GM18870 (cell line): Measurements from ENCODE around the gene OBP2A.
"Not testable (repeated sequence)": the region's sequence is repeated elsewhere in the genome, so short reads cannot be mapped to it uniquely, and the experiment has no call there.

Experiments used
- ATAC-seq: cut with Tn5 transposase; IDR thresholded peaks from one replicate; pipeline ENCODE4 v1.9.1; 2021; ENCODE audit warnings: moderate library complexity; ENCODE audit not compliant: unreplicated experiment

OBP2A gene

GRCh38 chr9:135545646-135546176 is at the start of gene OBP2A:
TSS of gene OBP2A (plus strand) at chr9:135546126. CDS start at chr9:135546181, 55 bp downstream.
- not testable (repeated sequence) for ATAC-seq

DNA sequence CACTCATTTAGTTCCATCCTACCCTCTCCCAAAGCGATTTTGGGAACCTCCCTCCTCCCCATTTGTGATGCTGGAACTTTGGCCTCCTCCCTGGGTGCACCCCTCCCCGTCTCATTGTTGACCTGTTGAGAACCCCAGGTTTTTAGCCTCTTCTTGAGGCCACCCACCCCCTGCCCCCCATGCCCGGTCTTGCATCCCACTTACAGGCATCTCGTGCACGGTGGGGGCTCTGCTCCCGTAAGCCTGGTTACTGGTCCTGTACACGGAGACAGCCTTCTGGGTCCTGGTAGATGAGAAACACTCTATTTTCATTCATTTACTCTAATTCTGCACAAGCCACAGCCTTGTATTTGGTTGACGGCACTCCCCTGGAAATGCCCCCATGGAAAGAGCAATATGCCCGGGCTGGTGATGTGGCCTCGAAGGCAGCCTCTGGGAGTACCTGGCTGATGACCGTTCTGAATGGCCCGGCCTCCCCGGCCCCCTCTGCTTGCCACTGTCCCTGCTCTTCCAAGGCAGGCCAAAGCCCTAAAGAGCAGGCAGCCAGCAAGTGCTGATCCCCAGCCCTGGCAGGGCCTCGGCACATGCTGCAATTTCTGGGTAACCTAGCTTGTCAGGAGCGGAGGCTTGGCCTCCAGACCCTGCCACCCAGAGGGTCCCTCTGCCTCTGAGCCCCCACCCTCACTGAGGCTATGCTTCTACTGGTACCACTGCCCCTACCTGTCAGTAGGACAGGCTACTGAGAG is 47.4 kb upstream of the OBP2A start:
- no peak for ATAC-seq

DNA sequence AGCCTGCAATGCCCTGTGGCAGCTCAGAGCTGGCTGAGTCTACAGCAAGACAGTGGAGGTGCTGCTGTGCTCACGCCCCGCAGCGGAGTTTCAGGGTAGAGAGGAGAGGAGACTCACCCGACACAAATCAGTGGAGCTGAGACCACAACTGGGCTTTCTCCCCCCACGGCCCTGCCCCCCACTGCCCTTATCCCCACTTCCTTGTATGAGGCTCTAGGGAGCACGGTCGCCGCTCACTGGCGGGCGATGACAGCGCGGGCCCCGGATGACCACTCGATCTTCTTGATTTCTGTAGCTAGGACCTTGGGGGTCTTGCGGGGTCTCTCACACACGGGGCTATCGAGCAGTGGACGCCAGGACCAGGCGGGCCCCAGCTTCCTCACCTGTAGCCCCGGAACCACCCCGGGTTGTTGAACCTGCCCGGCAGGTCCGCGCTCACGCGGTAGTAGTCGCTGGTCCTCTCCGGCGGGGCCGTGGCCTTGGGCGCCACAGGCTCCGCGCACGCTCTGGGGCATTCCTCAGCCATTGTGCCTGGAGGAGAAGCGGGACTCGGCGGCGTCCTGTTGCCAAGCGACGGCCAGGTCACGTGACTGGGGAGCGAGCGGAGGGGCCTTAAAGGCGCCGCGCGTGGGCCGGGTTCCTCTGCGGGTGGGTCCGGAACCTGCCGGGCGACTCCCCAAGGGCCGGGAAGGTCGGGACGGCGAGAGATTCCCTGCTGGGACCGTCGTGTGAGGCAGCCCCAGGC is 46.4 kb upstream of the OBP2A start:
- ATAC-seq = no peak

DNA sequence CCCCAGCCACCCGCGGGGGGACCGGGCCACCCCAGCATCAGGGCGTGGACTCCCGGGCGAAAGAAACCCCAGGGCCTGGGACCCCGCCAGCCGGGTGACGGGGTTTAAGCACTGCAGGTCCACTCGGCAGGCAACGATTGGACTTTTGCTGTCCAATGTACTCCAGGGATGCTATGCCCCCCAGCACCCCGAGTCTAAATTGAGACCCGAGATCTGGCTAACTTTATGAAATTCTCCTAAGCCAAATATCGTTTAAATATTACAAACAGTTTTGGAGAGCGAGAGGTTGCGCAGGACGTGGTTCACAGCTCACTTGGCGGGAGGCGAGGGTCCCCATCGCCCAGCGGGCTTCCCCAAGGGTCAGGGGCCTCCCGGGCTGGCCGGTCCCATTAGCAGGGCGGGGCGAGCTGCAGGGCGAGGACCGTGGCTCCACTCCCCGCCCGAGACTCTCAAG is 45.8 kb upstream of the OBP2A start:
- ATAC-seq = no peak

GRCh38 chr9:135500525-135501260 is 45.2 kb upstream of the OBP2A start, which contains the start of gene MRPS2:
TSS of gene MRPS2 (plus strand) at chr9:135500682. CDS start at chr9:135500711, 29 bp downstream.
- no peak for ATAC-seq

DNA sequence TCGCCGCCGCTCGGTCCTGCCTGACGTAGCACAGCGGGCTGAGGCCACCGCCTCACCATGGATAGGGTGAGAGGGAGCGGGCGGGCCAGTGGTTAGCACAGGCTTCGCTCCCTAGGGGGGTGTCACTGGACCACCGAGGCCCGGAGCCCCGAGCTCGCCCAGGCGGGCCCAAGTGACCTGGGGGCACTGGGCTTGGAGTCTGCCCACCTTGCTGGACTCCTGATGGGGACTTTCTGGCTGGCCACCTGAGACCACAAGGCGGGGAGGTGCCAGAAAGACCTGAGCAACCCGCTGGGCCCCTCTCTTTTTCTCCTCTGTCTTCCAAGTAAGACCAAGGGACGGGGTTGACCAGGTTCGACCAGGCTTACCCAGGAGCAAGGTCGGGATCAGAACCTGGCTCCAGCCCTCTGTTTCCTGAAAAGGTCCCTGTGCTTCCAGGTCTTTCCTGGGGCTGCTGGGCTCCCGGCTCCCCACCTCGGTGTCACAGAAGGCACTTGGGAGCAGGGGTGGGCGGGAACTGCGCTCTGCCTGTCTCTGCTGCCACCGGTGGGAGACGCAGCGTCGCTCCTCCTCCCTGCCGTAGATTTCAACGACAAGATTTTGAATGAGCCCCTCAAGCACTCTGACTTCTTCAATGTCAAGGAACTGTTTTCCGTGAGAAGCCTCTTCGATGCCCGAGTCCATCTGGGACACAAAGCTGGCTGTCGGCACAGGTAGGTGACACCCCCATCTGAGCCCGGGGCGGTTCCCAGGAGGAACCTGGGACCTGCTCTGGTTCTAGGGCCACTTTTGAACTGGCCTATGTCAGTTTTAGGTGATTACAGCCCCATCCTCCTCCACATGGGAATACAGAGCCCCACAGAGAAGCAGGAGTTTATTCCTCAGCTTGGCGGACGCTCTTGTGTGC is 44.4 kb upstream of the OBP2A start:
- ATAC-seq = no peak

DNA sequence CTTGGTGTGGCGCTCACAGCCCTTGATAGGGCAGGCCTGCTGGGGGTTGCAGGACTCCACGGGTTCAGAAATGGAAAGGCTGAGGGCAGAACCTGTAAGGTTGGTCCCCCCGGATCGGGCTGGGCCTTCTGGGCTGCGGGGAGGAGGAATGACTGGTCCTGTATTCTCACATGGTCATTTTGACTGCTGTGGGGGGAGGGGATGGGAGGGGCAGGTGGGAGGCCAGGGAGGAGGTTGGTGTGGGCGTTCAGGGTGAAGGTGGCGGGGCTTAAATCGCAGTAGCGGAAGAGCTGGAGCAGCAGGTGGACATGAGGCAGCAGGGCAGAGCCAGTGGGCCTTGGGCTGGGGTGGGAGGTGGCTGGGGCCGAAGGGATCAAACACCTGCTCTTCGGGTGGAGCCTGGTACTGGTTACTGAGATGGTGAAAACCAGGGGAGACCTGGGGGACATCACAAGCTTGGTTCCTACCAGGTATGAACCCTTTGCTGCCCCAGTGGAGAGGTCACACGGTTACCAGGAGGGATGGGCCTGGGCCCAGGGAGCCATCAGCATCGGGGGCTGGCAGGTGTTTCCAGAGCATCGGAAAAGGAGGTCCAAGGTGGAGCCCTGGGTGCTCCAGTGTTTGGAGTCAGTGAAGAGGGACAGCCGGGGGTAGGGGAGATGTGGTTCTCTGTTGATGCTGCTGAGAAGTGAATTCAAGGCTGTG is 43.6 kb upstream of the OBP2A start:
- ATAC-seq = no peak

DNA sequence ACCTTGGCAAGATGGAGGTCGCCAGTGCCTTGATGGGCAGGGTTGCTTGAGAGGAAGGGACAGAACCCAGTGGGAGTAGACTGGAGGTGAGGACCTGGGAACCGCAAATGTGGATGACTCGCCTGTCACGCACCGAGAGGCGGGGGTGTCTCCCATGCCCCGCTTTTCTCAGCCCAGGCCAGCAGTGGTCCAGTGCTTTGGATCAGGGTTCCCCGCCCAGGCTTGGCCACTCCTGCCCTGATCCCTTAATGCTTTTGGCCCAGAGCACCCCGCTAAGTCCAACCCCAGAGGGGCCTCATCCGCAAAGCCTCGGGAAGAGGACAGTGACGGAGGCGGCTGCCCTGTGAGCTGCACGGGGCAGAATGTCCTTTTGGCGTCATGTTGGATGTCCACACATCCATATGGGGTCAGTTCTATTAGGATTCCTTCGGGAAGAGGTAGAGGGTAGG is 43.0 kb upstream of the OBP2A start:
- ATAC-seq = no peak

- no peak for ATAC-seq
These were observed 42.3 kb upstream of the OBP2A start for GRCh38 chr9:135503371-135504261.

- no peak for ATAC-seq
These were observed 41.4 kb upstream of the OBP2A start for GRCh38 chr9:135504262-135505243.

GRCh38 chr9:135505406-135506187 is 40.3 kb upstream of the OBP2A start:
- no peak for ATAC-seq

DNA sequence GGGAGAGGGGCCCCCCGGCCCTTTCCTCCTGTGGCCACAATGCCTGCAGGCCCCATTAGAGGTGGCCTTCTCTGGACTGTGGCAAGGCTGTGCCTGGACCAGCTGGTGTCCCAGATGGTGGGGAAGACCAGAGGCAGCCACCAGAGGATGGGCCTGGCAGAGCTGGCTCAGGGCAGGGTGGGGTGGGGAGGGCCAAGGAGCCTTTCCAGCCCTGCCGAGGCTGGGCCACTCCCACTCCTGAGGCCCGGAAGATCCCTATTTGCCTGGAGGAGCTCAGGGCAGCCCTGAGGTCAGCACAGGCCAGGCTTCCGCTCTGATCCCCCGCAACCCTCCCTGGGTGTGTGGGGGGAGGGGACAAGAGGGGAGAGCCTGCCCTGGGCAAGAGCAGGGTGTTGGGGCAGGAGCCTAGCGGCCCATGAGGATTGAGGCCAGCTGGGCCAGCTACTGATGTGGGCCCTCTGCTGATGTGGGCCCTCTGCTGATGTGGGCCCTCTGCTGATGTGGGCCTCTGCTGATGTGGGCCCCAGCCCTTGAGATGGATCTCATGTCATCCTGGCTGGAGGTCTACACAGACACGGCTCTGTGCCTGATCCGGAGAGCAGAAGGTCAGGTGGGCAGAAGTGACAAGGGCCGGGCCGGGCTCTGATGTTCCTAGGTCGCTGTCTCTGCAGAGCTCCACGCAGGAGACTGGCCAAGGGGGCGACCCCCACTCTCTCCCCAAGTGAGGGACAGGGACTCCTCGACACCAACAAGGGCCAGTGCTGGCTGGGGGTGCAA is 39.4 kb upstream of the OBP2A start:
- ATAC-seq = no peak

DNA sequence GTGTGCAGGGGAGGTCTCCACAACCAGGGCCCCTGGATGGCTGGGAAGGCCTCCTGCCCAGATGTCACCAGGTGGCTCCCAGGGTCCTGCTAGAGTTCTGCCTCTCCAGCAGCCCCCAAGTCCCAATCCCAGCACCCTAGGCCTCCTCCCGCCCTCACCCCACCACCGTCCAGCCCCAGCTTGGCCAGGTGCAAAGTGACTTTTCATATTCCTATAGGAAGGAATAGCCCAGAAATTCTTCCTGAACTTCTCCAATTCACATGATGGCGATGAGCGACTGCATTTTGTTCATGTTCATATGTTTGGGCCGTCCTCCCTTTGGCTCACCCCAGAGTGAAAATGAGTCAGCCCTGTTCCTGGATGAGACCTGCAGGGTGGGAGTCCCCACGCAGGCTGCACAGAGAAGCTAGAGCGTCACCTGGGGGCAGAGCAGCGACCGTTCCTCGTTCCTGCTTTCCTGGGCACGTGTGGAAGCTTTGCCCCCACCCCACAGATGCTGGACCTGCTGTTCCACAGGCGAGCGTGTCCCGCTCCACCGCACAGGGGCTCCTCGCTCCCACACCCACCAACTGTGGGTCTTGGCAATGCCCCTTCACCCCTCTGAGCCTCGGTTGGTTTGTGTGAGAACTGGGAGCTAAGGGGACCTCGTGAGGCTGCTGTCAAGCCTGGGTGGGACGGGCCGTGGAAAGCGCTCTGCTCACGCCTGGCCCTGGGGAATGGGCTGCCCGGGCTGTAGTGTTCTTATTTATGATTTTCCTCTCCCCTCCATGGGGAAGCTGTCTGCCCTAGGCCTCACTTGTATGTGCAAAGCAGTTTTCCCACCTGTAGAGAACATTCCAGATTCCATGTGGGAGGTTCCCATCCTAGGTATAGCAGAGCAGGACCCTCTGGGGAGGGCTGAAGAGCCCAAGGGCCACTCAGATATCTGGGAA is 38.6 kb upstream of the OBP2A start:
- no peak for ATAC-seq

DNA sequence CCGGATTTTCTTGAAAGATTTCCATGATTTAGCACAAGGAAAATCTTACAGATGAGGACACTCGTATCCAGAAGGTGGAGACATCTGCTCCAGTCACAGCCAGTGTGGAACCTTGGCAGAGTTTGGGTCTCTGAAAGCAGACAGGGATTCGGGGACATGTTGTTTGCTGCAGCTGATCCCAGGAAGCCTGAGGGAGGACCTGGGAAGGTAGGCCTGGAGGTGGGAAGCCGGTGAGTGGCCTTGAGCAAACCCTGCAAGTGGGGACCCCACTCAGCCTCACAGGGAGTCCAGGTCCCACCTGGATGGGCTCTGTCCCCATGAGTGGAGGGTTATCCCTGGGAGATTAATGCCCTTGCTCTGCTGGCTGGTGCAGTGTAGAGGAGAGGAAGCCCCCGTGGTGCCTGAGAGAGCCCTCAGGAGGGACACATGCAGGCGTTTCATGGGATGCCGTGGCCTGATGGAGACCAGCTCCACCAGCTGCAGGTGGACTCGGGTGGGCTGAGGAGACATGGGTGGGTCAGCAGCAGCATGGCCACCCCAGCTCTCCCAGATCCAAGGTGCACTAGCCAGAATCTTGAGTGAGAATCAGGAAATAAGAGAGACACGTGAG is 37.6 kb upstream of the OBP2A start:
- ATAC-seq = no peak
